Measurements from ENCODE around the gene ACVRL1.

Gene ACVRL1

GRCh38 chr12:51971679-51972421 is 64.5 kb downstream of the ACVRL1 start:
- DNase-seq: peak in 1 of 2 donors; percentile 23

DNA sequence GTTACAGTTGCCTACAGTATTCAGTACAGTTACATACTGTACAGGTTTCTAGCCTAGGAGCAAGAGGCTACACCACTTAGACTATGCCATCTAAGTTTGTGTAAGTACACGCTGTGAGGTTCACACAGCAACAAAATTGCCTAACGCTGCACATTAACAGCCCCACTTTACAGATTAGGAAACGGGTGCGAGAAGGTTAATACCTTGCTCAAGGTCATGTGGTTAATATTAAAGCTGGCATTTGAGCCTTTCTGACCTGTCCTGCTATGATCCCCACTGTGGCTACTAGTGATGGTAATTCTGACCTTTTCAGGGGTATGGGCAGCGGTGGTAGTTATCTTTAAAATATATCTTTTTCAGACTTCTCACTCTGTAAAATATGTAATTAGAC is 65.1 kb downstream of the ACVRL1 start:
- no peak for DNase-seq

GRCh38 chr12:51972849-51973273 is 65.6 kb downstream of the ACVRL1 start:
- DNase-seq: peak; percentile 64 to 69
